K562 (cell line): ENCODE results near the gene NVL. TPM values are rescaled to one million over a fixed set of nuclear protein-coding genes. Genes with fewer than 3 reads are reported as not detected.

Experiments
- KAT8 ChIP-seq: fragments of 450-650 bp; IDR thresholded peaks from 2 replicates; pipeline ENCODE4 v1.6.1; 2016; ENCODE audit warnings: low read depth, mild to moderate bottlenecking
- polyA plus RNA-seq, 8 experiments: library from polyadenylated mRNA; depleted of rRNA in 4 of 8; stranded (reverse) in 5 of 8; unstranded in 3 of 8; fragments of >200 nt; fragmentation: Nextera tagmentation in 2 of 8; fragmentation: Illumina TruSeq in 1 of 8; extraction: Ambion mirVana in 2 of 8; extraction: Trizol in 1 of 8; gene quantifications; 2 replicates each; pipeline versions ENCODE4 v1.2.1 to v1.2.3, GENCODE V29; 2011 to 2014; ENCODE audit warnings: inconsistent platforms in 1 of 8, missing spikeins in 1 of 8
- total RNA-seq, 7 experiments: library from RNA; depleted of rRNA in 6 of 7; stranded (reverse); fragments of >200 nt in 6 of 7; fragmentation: Illumina TruSeq in 2 of 7; extraction: Trizol in 2 of 7; gene quantifications; 2 replicates each; pipeline versions ENCODE4 v1.2.1 to v1.2.3, GENCODE V29; 2011 to 2021; ENCODE audit warnings: low replicate concordance in 1 of 7
- TF ChIP-seq, protein P1 (sequence below), 2 experiments: fragments of 450-650 bp; IDR thresholded peaks; 2 replicates each; pipeline ENCODE4 v1.6.1; 2018; ENCODE audit warnings: mild to moderate bottlenecking in 2 of 2, low read depth in 1 of 2; ENCODE audit not compliant: partially characterized antibody in 2 of 2
- TF ChIP-seq, protein P2 (sequence below): sonication (generic); formaldehyde crosslinking; IDR thresholded peaks from 2 replicates; pipeline ENCODE4 v1.8.1; 2022; ENCODE audit warnings: missing genetic modification reagents

Gene NVL
- total and polyA plus RNA-seq, 9 of the 15 experiments (the other 6 are each of a cell fraction or from before 2014, with no cell fraction given) = 32.5 to 86.6 (median 62.9) TPM

DNA sequence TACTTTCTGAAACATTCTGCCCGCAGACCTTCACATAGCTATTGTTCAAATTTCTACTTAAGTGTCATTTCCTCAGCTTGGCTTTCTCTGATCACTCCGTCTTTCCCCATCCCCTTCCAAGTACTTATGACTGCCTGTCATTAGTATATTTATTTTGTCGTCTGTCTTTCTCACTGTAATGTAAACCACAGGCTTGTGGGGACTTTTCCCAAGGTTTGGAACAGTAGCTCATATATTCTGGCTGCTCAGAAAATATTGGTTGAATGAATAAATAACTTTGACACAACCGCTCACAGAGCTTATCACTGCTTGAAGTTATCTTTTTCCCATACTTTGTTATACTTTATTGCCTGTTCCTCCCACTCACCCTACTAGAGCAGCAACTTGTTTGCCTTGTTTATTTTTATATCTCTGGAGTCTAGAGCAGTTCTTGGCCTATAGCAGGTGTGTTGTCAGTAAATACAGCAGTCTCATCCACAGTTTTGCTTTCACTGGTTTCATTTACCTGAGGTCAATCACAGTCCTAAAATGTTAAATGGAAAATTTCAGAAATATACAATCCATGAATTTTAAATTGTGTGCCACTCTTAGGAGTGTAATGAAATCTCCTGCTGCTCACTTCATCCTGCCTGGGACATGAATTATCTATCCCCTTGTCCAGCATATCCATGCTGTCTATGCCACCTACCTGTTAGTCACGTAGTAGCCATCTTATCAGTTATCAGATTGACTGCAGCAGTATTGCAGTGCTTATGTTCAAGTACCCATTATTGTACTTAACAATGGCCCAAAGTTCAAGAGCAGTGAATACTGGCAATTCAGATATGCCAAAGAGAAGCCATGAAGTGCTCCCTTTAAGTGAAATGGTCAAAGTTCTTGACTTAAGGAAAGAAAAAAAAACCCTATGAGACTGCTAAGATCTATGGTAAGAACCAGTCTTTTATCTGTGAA is 24.3 kb upstream of the NVL start (continued):
- TF ChIP-seq, protein P1, sequence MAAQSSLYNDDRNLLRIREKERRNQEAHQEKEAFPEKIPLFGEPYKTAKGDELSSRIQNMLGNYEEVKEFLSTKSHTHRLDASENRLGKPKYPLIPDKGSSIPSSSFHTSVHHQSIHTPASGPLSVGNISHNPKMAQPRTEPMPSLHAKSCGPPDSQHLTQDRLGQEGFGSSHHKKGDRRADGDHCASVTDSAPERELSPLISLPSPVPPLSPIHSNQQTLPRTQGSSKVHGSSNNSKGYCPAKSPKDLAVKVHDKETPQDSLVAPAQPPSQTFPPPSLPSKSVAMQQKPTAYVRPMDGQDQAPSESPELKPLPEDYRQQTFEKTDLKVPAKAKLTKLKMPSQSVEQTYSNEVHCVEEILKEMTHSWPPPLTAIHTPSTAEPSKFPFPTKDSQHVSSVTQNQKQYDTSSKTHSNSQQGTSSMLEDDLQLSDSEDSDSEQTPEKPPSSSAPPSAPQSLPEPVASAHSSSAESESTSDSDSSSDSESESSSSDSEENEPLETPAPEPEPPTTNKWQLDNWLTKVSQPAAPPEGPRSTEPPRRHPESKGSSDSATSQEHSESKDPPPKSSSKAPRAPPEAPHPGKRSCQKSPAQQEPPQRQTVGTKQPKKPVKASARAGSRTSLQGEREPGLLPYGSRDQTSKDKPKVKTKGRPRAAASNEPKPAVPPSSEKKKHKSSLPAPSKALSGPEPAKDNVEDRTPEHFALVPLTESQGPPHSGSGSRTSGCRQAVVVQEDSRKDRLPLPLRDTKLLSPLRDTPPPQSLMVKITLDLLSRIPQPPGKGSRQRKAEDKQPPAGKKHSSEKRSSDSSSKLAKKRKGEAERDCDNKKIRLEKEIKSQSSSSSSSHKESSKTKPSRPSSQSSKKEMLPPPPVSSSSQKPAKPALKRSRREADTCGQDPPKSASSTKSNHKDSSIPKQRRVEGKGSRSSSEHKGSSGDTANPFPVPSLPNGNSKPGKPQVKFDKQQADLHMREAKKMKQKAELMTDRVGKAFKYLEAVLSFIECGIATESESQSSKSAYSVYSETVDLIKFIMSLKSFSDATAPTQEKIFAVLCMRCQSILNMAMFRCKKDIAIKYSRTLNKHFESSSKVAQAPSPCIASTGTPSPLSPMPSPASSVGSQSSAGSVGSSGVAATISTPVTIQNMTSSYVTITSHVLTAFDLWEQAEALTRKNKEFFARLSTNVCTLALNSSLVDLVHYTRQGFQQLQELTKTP (IDR thresholded peaks at IDR 0.05; ENCODE audit: low read depth in 1 of 2, partially characterized antibody in 2 of 2) = peak in 1 of 2 experiments; percentile 96
- TF ChIP-seq, protein P2, sequence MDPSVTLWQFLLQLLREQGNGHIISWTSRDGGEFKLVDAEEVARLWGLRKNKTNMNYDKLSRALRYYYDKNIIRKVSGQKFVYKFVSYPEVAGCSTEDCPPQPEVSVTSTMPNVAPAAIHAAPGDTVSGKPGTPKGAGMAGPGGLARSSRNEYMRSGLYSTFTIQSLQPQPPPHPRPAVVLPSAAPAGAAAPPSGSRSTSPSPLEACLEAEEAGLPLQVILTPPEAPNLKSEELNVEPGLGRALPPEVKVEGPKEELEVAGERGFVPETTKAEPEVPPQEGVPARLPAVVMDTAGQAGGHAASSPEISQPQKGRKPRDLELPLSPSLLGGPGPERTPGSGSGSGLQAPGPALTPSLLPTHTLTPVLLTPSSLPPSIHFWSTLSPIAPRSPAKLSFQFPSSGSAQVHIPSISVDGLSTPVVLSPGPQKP (CRISPR knock-in tag) = no peak
- no peak for TF ChIP-seq KAT8
